Measurements from ENCODE around the gene PRR7.
"Not testable (repeated sequence)": the region's sequence is repeated elsewhere in the genome, so short reads cannot be mapped to it uniquely, and the experiment has no call there.

PRR7 gene

DNA sequence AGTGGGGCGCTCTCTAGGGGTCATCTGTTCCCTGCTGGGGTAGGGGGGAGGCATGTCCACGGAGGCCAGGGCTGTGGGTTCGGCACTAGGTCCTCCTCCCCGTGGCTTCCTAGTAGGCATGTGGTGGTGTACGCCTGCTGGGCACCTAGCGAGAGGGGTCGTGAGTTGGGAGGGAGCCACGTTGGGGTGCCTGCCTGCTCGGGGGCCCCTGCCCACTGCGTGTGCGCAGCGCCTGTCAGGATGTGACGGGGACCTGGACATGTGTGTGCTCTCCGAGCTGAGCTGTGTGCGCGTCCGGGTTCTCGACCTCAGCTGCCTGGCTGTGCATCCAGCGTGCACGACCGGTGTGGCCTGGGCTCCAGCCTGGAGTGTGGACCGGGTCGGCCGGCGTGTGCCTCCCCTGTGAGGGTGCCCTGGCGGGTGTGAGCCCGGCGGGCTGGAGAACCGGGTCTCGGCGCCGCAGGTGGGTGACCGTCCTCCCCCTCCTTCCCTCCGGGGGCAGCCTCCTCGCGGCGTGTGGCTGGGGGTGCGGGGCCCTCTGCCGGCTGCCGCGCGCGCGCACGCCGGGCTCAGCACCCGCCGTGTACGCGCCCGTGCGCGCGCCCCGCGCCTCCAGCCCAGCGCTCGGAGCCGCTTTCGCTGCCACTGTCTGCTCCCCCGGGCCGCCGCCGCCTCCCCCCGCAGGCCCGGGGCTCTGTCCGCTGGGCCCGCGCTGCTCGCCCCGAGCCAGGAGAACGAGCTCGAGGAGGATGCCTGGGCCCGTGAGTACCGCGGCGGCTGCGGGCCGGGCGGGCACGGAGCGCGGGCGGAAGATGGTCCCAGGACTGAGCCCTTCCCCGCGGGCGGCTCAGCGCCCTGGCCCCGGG lies at the start of gene PRR7:
Gene PRR7, plus strand, starts transcription at position 615 of the 866 bp plus-strand sequence. CDS start 8,254 bp downstream, outside the sequence.
- peak; percentile 57 for DNase-seq

GRCh38 chr5:177397875-177398390 lies 48.7 kb upstream of the PRR7 start:
- DNase-seq: no peak

- DNase-seq: no peak
These were observed 46.4 kb upstream of the PRR7 start, which contains the start of gene PFN3 for GRCh38 chr5:177399997-177400868. Gene PFN3, minus strand, starts transcription at chr5:177400661. Its CDS starts 85 bp downstream, at chr5:177400576.

DNA sequence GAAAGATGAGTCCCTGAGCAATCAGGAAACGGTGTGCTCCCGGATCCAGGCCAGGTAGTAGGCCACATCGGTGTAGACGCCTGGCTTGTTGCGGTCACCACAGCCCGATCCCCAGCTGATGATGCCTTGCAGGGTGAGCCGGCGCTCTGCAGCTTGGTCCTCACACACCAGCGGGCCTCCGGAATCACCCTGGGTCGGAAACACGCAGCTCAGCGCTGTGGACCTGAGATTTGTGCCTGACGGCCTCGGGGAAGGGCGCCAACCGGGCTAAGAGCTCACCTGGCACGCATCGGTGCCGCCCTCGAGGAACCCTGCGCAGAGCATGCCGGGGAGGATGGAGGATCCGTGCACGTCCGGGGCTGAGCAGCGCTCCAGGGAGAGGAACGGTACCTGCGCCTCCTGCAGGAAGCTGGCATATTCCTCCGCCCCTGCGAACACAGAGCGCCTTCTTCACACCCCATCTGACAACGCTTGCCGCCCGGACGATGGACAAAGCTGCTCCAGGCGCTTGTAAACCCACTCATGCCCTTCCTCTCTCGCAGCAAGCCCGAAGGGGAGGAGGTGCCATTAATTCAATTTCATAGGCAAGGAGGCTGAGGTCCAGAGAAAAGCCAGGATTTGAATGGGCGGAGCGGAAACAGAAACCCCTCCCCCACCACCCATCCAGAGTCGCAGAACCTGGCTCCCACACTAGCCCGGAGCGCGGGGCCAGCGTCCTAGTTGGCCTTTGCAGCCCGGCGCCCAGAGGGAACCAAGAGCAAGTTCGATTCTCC lies 44.2 kb upstream of the PRR7 start:
- peak; percentile 37 for DNase-seq

- no peak for DNase-seq
These were observed 43.4 kb upstream of the PRR7 start for GRCh38 chr5:177403102-177403791.

DNA sequence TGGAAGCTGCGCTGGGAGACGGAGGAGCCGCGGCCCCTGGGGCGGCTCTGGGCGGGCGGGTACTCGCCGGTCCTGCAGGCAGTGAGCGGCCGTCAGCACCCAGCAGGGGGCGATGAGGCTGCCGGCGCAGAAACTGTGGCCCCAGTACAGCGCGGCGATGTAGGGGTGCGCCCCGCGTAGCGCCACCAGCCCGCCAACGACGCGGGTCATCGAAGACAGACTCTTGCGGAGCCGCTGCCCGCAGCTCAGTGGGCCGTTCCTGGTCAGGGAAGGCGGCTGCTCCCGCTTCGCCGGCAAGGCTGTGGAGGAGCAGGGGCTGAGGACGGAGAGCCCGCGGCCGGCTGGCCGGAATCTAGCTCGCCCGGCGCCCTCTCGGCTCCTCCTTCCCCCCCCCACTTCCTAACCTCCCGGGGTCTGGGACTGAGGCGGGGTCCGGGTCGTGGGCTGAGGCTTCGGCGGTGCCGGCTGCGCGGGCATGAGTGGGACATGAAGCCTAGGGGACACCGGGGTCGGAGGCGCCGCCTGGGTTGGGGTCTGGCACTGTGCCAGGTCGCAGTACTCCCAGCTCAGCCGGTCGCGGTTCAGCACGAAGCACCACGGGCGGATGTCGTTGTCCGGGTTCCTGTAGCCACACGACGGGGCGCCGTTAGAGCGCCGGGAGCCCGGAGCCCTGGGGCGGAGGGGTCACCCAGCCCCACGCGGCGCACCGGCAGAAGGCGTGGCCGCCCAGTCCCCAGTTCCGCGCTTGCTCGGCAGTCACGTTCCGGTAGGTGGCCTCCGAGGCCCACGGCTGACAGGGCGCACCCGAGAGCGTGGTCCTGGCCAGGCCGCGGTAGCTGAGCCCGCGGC lies 42.6 kb upstream of the PRR7 start:
- peak; percentile 76 for DNase-seq

DNA sequence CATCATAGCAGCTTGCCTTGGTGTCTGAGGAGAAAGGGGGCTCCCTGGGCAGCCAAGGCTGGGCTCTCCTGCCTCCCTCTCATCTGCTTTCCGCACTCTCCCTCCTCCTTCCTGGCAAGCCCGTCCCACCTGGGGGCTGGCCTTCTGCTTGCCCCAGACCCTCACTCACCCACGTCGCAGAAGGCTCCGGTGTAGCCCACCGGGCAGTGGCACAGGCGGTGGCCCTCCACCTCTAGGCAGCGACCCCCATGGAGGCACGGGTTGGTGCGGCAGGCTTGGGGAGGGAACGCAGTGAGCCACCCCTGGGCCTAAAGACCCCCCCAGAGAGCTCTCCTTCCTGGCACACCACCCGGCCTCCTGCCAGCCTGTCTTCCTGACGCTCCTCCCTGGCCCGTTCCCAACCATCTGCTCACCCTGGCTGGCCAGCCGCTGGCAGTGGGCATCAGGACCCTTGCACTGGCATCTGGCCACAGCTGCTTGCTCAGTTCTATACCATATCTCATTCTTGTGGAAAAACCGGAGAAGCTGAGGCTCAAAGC lies 41.9 kb upstream of the PRR7 start:
- DNase-seq: no peak

GRCh38 chr5:177405312-177405711 lies 41.3 kb upstream of the PRR7 start:
- no peak for DNase-seq

DNA sequence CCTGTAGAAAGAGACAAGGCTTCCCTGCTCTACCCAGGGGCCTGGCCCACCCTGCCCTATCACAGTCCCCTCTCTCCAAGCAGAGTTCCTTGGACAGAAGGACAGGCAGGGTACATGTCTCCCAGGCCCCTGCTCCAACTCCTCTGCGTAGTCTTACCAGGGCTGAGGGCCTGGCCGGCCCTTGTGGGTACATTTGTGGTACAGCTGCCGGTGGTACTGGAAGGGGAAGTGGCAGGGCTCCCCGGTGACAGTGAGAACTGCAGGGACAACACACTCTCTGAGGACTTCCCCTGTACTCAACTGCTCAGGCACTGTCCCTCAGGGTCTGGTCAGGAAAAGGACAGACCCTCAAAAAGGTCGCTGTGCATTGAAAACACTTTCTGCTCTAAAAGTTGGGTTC lies 40.8 kb upstream of the PRR7 start:
- DNase-seq: no peak

DNA sequence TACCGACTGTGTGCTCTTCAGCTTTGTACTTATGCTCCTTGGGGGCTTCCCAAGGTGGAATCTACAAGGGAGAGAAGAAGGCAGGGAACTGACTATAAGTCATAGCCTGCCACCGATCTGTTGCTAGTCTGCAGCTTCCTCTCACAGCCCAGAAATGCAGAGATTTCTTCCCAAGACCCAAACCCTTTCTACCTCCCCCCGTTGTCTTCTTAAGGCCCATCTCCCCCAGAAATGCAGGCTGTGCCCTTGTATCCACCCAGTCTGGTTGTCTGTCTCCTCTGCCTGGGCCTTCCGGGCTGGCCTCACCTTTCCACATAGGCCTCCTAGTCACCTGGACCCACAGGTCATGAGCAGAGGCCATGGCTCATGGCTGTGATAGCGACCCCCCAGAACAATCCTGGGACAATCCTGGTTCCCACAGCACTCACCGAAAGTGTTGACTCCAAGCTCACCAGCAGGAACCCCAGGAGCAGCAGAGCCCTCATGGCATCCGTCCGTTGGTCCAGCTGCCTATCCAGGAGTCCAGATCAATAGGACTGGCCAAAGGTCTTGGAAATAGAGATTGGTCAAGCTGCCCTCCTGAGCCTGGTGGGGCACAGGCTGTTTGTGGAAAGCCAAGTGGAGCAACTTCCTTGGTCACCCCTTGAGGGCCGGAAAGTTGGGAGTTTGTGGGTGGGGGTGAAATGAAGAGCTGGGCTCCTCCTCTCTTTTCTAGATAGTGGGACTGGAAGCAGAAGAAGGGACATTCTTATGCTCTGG lies 37.4 kb upstream of the PRR7 start, which contains the start of gene F12:
Gene F12, minus strand, starts transcription at position 522 of the 759 bp plus-strand sequence. Its CDS starts 37 bp downstream, at position 485.
- DNase-seq: no peak

- DNase-seq: no peak
These were observed 36.0 kb upstream of the PRR7 start for GRCh38 chr5:177410575-177410974.

DNA sequence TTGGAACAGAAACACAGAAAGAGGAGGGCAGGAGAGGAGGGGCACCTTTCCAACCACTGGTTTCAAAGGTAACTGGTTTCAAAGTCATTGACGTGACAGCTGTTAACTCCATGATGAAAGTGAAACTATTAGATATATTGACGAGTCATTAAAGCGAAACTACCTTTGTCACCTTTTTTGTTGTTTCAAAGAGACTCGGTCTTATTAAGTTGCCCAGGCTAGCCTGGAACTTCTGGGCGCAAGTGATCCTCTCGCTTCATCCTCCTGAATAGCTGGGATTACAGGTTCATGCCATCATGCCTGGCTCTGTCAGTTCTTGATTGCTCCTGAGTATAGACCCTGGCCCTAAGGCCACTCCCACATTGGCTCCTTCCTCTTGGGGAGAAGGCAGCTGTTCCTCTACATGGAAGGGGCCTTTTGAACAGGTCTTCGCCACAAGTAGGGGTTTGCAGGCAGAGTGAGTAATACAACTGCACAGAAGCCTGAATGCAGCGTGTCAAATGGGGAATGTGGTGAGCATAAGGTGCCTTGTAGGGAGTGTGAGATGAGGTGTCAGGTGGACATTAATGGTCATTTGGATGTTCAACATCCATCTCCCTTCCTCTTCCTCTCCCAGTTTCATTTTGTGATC lies 33.9 kb upstream of the PRR7 start:
- no peak for DNase-seq

DNA sequence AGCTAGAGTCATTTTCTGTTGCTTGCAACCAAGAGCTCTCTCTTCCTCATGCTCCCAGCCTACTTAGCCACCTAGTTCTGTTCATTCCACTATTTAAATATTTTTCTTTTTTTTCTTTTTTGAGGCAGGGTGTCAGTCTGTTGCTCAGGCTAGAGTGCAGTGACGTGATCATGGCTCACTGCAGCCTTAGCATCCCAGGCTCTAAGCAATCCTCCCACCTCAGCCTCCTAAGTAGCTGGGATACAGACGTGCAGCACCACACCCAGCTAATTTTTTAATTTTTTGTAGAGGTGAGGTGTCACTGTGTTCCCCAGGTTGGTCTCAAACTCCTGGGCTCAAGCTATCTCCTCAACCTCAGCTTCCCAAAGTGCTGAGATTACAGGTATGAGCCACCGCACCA lies 32.1 kb upstream of the PRR7 start:
- no peak for DNase-seq

DNA sequence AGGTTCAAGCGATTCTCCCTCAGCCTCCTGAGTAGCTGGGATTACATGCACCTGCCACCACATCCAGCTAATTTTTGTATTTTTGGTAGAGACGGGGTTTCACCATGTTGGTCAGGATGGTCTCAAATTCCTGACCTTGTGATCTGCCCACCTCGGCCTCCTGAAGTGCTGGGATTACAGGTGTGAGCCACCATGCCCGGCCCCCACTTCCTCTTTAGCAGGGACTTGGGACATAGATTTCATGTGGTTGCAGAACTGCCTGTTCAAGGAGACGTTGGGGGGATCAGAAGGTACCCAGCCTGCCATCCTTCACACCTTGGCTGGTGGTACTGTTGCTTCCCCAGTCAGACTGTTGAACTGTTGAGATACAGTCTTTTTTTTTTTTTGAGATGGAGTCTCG lies 29.5 kb upstream of the PRR7 start:
- not testable (repeated sequence) for DNase-seq

DNA sequence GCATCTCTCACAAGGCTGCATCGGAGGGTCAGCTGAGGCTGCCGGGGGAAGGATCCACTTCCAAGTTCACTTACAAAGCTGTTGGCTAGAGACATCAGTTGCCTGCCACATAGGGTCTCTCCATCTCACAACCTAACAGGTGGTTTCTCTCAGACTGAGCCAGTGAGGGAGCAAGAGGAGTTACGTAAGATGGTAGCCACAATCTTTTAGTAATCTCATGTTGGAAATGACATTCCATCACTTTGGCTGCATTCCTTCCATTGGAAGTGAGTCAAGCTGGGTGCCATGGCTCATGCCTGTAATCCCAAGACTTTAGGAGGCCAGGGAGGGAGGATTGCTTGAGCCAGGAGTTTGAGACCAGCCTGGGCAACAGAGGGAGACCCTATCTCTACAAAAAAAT lies 27.6 kb upstream of the PRR7 start:
- DNase-seq: no peak

- not testable (repeated sequence) for DNase-seq
These were observed 26.1 kb upstream of the PRR7 start for GRCh38 chr5:177420472-177420871.

GRCh38 chr5:177421062-177421798 lies 25.4 kb upstream of the PRR7 start:
- DNase-seq: no peak

DNA sequence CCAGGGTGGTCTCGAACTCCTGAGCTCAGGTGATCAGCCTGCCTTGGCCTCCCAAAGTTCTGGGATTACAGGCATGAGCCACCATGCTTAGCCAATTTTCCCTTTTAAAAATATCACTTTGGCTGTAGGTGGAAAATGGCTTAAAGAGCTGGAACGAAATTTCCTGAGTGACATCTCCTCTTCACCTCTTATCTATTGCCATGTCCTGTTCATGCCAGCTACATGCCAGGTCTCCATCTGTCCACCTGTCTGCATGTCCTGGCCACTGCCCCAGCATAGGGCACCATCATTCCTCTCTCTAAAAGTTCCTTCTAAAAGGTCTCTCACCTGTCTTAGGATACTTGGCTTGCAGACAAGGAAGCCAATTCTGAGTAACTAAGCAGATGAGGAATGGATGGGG lies 22.9 kb upstream of the PRR7 start:
- no peak for DNase-seq
